GM12801 (cell line): ENCODE results near the gene GFY.

ENCODE experiments used
- CTCF ChIP-seq: IDR thresholded peaks from one replicate; pipeline ENCODE4 v1.5.1; 2011; ENCODE audit warnings: control low read depth; ENCODE audit not compliant: insufficient read length; ENCODE audit errors: extremely low read depth

GFY gene

GRCh38 chr19:49409441-49410029 is 15.7 kb upstream of the GFY start:
- TF ChIP-seq CTCF: no peak

- TF ChIP-seq CTCF: no peak
Observed at GRCh38 chr19:49411681-49412326, 13.4 kb upstream of the GFY start.

- TF ChIP-seq CTCF: no peak
Observed at GRCh38 chr19:49413348-49413747, 11.8 kb upstream of the GFY start.

GRCh38 chr19:49414256-49414655 is 10.9 kb upstream of the GFY start:
- TF ChIP-seq CTCF: no peak

- TF ChIP-seq CTCF: no peak
Observed at GRCh38 chr19:49415102-49415809, 9.9 kb upstream of the GFY start.

GRCh38 chr19:49415810-49416200 is 9.4 kb upstream of the GFY start:
- TF ChIP-seq CTCF: no peak

- TF ChIP-seq CTCF: no peak
Observed at GRCh38 chr19:49417088-49417487, 8.1 kb upstream of the GFY start.
